IPS-NIHi11 (cell line): ENCODE data around the gene ACVR2B.

Experiments used
- DNase-seq: peaks from one replicate; pipeline ENCODE4 v3.0.0; 2012; ENCODE audit warnings: mixed read lengths, low spot score

Gene ACVR2B

DNA sequence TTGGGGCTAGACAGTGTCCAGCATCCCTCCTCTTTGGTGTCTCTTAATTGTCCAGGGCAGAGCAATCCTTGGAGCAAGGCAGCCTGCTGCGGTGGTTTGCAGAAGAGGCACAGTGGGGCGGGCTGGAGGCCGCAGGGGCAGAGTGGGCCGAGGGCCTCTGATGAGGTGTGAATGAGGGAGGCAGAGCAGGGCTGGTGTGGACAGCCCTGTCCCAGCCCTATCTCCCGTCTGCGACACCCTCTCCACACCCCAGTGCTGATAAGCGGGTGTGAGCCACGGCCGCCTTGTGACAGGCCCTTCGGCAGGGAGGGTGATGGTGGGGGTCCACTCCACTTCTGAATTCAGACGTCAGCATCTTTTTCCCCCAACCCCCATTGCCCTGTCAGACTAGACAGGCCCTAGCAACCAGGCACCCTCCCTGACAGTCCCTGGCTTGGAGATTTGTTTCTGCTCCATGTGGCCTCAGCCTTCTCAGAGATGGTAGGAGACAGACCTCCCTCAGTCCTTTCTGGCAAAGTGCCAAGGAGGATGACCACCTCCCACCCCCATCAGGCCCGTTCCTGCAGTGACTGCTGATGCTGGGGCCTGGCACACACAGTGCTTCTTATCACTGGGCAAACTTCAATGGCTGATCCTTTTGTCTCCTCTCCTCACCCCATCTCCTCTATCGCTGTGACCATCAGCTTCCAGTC is 79.7 kb downstream of the ACVR2B start:
- no peak for DNase-seq

DNA sequence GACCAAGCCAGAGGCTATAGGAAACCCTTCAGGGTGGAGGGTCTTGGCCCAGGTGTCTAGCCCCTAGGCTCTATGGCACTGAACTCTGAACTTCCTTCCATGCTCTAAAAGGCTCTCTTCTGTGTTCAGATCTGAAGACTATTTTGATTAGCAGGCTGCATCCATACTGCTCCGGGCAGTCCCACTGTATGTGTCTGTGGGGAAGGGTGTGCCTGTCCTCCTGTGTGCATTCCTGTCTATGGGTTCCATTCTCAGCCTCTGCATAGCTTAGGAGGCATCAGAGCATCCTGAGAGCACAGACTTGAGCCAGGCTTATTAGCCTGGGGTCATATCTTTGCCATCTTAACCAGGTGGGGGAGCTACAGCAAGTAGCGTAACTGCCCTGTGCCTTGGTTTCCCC is 80.5 kb downstream of the ACVR2B start:
- no peak for DNase-seq

DNA sequence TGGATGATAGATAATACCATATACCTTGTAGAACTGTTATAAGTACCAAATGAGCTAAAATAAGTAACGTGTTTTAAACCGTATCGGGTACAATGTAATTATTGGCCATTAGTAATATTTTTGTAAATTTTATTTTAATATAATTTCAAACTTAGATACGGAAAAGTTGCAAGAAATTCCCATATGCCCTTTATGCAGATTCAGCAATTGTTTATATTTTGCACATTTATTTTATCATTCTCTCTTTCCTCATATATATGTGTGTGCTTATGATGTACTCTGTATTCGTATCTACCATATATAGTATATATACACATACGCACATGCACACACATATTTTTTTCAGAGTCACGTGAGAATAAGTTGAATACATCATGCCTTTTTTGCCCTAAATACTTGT is 80.9 kb downstream of the ACVR2B start:
- no peak for DNase-seq

DNA sequence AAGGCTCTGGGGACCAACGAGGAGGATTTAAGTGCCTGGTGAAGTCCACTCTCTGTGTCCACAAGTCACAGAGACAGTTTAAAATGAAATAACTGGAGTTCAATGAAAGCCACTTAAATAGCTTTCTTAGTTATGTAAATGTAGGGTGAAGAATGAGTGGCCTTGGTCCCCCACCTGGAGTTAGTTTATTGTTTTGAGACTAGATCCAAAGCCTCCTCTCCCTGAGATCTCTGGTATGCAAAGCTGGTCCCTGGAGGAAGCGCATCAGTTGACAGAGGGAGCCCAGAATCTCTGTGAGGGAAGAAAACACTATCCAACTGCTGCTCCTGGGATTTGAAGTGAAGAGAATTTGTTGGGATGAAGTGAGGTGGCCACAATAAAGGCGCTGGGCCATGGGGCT is 83.0 kb downstream of the ACVR2B start:
- DNase-seq: peak; percentile 45

DNA sequence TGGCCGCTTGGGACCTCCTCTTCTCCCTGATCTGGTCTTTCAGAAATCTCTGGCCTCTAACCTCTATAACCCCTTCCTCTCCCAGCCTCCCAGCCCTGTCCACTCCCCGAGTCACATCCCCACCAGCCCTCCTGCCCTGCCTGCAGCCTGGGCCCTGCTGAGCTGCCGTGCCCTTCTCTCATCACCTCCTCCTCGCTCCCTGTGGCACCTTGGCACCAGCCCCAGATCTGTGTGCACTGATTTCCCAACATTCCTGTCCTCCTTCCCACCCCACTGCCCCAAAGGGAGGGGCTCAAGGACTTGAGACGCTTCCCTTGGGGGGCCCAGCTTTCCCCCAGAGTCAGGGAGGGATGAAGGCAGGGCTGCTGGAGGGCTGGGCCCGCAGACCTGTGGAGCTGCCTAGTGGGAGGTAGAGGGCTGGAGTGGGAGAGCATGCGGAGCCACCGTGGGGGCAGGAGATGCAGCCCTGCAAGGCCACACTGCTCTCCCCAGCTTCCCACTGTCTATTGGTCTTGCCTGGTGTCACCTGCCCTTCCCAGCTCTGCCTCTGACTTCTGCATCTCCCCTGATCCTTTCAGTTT is 85.2 kb downstream of the ACVR2B start:
- DNase-seq: no peak

DNA sequence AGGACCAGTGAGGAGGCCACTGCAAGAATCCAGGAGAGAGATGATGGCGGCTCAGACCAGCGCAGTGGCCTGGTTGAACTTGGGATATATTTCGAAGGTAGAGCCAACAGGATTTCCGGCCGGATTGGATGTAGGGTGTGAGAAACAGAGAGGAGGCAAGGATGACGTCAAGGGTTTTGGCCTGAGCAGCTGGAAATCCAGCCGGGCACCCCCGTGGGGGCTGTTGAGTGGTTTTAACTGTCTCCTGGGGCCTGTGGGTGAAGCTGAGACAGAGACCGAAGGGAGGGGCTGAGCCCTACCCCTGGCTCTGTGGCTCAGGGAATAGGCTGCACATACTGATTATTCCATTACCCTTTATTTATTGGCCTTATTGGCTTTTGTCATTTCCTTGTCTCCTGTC is 88.1 kb downstream of the ACVR2B start:
- DNase-seq: no peak
